Testis (tissue), 3 donors: ENCODE data around the gene TOX4. TPM values are rescaled to one million over a fixed set of nuclear protein-coding genes. Genes with fewer than 3 reads are reported as not detected.

Experiments used
- DNase-seq: peaks from one replicate; pipeline ENCODE4 v3.0.0-alpha.2; 2019
- H3K27ac ChIP-seq, 2 donors: fragments of 200-600 bp; sonication (generic); one replicate each; pipeline ENCODE4 v1.5.1; 2019
- H3K27me3 ChIP-seq: fragments of 200-600 bp; sonication (generic); one replicate; pipeline ENCODE4 v1.5.1; 2019
- H3K36me3 ChIP-seq: fragments of 200-600 bp; sonication (generic); one replicate; pipeline ENCODE4 v1.5.1; 2017; ENCODE audit warnings: low read depth; ENCODE audit errors: missing control alignments
- H3K4me1 ChIP-seq: fragments of 200-600 bp; sonication (generic); one replicate; pipeline ENCODE4 v1.5.1; 2019
- H3K4me3 ChIP-seq, 2 donors: fragments of 200-600 bp; sonication (generic); one replicate each; pipeline ENCODE4 v1.5.1; 2017 to 2019
- H3K9me3 ChIP-seq: fragments of 200-600 bp; sonication (generic); one replicate; pipeline ENCODE4 v1.5.1; 2017
- POLR2A ChIP-seq: fragments of 450-650 bp; IDR thresholded peaks from one replicate; pipeline ENCODE4 v1.6.1; 2017; ENCODE audit warnings: antibody characterized with exemption, mild to moderate bottlenecking, moderate library complexity
- WGBS, 2 donors: methylation state at CpG; one replicate each; pipeline ENCODE4 v1.1.5; 2018; 5-methylcytosine and 5-hydroxymethylcytosine counted together
- intact Hi-C: fragments of 100-400 bp; cut with DNase I; formaldehyde crosslinking; loops from one replicate; pipeline ENCODE4 v1.15.1; 2023; ENCODE audit warnings: low total_unique reads
- polyA plus RNA-seq: library from polyadenylated mRNA; stranded (reverse); fragments of 350-450 nt; fragmentation: Illumina TruSeq; extraction: RNeasy Lipid Tissue Mini Kit (QIAGEN cat#74804); gene quantifications from one replicate; pipeline ENCODE4 v1.2.3, GENCODE V29; 2014; ENCODE audit warnings: low read depth, low replicate concordance; ENCODE audit not compliant: insufficient read depth
- total RNA-seq, 2 donors: library from RNA; depleted of rRNA; stranded (reverse); fragments of >200 nt; gene quantifications; one replicate each; pipeline ENCODE4 v1.2.3, GENCODE V29; 2016
- TF ChIP-seq, protein P1 (sequence below), 3 experiments: fragments of 450-650 bp in 2 of 3; fragments of 200-600 bp in 1 of 3; sonication (generic) in 1 of 3; IDR thresholded peaks; one replicate each; pipeline ENCODE4 v1.5.1; 2016 to 2019; ENCODE audit warnings: antibody characterized with exemption in 3 of 3, mild to moderate bottlenecking in 2 of 3, moderate library complexity in 1 of 3

TOX4 gene
- total and polyA plus RNA-seq, 3 donors from 2014 or later: 64.4 to 120 (median 72.6) TPM

DNA sequence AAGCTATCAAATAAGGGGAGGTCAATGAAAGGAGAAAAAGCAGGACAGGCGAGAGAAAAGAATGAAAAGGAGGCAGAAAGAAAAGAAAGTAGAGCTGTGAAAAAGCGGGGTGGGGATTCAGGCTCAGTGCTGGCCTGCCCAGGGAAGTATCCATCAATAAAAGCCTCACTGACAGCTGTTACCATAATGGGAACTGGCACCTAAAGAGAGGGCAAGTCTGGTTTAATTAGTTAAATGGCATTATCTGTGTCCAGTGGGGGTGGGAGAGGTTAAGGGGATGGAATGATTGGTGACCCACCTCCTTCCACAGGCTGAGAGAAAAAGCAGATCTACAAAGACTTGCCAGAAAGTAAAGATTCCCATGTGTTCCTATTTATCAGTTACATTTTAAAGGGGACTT, 41.7 kb downstream of the TOX4 start:
- H3K4me3 ChIP-seq: no peak overlapping the region
- intact Hi-C loops: no loop called here

DNA sequence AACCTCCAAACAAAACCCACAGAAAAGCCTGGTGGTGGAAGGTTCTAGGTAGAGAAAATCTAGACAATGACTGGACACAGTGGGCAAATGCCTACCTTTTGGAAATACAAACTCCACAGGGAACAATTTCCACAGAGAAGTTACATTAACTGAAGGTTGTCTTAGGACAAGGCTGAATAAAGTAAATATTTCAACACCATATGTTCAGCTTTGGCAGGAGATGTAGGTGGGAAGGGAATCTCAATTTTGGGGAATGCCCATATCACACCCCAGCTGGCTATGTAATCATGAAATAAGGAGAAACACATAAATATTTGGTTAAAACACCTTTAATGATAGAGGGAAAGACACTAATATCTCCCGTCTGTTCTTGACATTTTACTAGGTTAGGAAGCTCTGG, 43.8 kb downstream of the TOX4 start:
- H3K4me3 ChIP-seq: no peak overlapping the region
- H3K4me1 ChIP-seq: peaks cover 5% of the 10 kb centered on the region
- no peaks in the 10 kb centered on the region for H3K27me3 ChIP-seq
- no peak for DNase-seq
- no peak overlapping the region for H3K27ac ChIP-seq
- H3K36me3 ChIP-seq: no peaks in the 10 kb centered on the region
- TF ChIP-seq, protein P1, sequence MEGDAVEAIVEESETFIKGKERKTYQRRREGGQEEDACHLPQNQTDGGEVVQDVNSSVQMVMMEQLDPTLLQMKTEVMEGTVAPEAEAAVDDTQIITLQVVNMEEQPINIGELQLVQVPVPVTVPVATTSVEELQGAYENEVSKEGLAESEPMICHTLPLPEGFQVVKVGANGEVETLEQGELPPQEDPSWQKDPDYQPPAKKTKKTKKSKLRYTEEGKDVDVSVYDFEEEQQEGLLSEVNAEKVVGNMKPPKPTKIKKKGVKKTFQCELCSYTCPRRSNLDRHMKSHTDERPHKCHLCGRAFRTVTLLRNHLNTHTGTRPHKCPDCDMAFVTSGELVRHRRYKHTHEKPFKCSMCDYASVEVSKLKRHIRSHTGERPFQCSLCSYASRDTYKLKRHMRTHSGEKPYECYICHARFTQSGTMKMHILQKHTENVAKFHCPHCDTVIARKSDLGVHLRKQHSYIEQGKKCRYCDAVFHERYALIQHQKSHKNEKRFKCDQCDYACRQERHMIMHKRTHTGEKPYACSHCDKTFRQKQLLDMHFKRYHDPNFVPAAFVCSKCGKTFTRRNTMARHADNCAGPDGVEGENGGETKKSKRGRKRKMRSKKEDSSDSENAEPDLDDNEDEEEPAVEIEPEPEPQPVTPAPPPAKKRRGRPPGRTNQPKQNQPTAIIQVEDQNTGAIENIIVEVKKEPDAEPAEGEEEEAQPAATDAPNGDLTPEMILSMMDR (IDR thresholded peaks at IDR 0.05): no peak
- TF ChIP-seq POLR2A: no peak
- 90 to 96% methylated on average over 1 of the region's 1 CpG for WGBS, 2 donors
- no peaks in the 10 kb centered on the region for H3K9me3 ChIP-seq
- intact Hi-C loops: no loop called here

More for the DNA sequence above, 41.7 kb downstream of the TOX4 start:
- DNase-seq: no peak
- H3K9me3 ChIP-seq: no peaks in the 10 kb centered on the region
- no peak overlapping the region for H3K27ac ChIP-seq
- no peaks in the 10 kb centered on the region for H3K36me3 ChIP-seq
- H3K27me3 ChIP-seq: no peaks in the 10 kb centered on the region
- H3K4me1 ChIP-seq: no peaks in the 10 kb centered on the region
- no peak for TF ChIP-seq POLR2A
- TF ChIP-seq, protein P1 (IDR thresholded peaks at IDR 0.05): no peak
- WGBS, 2 donors: 76 to 81% methylated on average over 2 of the region's 2 CpGs

DNA sequence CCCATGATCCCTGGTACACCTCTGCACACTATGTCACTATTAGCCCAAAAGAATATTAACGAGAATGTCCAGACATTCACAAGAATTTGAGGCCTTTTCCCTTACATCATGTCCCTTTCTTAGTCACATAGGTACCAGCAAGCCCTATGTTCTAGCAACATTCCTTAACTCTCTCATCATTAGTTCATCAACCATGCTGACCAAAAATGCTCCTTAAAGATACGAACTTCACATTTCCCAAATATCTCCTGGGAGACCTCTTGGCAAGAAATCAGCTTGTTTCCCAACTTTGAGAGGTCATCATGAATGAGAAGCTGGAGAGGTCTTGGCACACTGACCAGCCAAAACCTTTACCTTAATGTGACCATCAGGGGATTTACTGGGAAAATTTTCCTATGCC, 44.5 kb downstream of the TOX4 start:
- no peaks in the 10 kb centered on the region for H3K27me3 ChIP-seq
- no peaks in the 10 kb centered on the region for H3K36me3 ChIP-seq
- peaks cover 5% of the 10 kb centered on the region for H3K4me1 ChIP-seq
- no peak for DNase-seq
- WGBS, 2 donors: 82 to 87% methylated on average over 2 of the region's 2 CpGs
- H3K4me3 ChIP-seq: no peak overlapping the region
- no peak overlapping the region for H3K27ac ChIP-seq
- intact Hi-C loops: no loop called here
- no peak for TF ChIP-seq POLR2A
- TF ChIP-seq, protein P1 (IDR thresholded peaks at IDR 0.05): no peak
- no peaks in the 10 kb centered on the region for H3K9me3 ChIP-seq

DNA sequence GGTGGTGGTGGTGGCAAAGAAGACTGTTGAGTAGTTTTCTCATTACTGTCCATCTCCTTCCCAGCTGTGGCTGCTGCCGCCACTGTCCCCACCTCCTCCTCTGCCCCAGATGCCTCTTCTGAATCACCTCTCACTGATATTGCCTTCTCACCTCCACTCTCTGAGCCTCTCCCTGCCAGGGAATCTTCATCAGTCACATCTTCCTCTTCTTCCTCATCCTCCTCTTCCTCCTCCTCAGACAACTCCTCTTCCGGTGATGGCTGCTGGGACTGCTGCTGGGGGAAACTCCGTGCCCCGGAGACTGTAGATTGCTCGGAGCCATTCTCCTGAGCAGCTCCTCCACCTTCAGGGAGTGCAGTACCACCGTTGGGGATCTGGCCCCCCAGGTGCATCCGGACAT, 46.2 kb downstream of the TOX4 start:
- DNase-seq: no peak
- WGBS, 2 donors: 84 to 97% methylated on average over 6 to 7 of the region's 7 CpGs

More for the DNA sequence above, 46.2 kb downstream of the TOX4 start:
- Histone ChIP-seq H3K4me1 (peaks cover 9% of the 10 kb centered on the region), H3K4me3 (no peak overlapping the region), H3K9me3 (no peaks in the 10 kb centered on the region), H3K27ac (no peak overlapping the region), H3K27me3 (no peaks in the 10 kb centered on the region), H3K36me3 (no peaks in the 10 kb centered on the region)
- intact Hi-C loops: no loop called here
- TF ChIP-seq POLR2A: no peak
- TF ChIP-seq, protein P1 (IDR thresholded peaks at IDR 0.05): no peak
